H7 (cell line): ENCODE data around the gene TXN2. TPM values are rescaled to one million over a fixed set of nuclear protein-coding genes. Genes with fewer than 3 reads are reported as not detected.
"Not testable (repeated sequence)": the region's sequence is repeated elsewhere in the genome, so short reads cannot be mapped to it uniquely, and the experiment has no call there.

Experiments used
- DNase-seq: peaks from one replicate; pipeline ENCODE4 v3.0.0; 2012
- H3K27me3 ChIP-seq: 2 replicates; pipeline ENCODE4 v1.6.0; 2011; ENCODE audit warnings: mild to moderate bottlenecking, low read length; ENCODE audit not compliant: control insufficient read depth, insufficient read depth
- H3K36me3 ChIP-seq: replicated peaks from 2 replicates; pipeline ENCODE4 v1.5.1; 2011; ENCODE audit warnings: low read length; ENCODE audit not compliant: control insufficient read depth, insufficient read depth
- H3K4me3 ChIP-seq: 2 replicates; pipeline ENCODE4 v1.5.1; 2011; ENCODE audit warnings: low read depth, mild to moderate bottlenecking, control low read depth, low read length, moderate library complexity; ENCODE audit not compliant: insufficient read depth
- total RNA-seq: library from RNA; depleted of rRNA; stranded (reverse); fragments of >200 nt; shearing (Covaris generic); gene quantifications from 2 replicates; pipeline ENCODE4 v1.2.3, GENCODE V29; 2014; rRNA removed

TXN2 gene, protein sequence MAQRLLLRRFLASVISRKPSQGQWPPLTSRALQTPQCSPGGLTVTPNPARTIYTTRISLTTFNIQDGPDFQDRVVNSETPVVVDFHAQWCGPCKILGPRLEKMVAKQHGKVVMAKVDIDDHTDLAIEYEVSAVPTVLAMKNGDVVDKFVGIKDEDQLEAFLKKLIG
- total RNA-seq, result 22.4 and 29.8 TPM in 2 replicates

DNA sequence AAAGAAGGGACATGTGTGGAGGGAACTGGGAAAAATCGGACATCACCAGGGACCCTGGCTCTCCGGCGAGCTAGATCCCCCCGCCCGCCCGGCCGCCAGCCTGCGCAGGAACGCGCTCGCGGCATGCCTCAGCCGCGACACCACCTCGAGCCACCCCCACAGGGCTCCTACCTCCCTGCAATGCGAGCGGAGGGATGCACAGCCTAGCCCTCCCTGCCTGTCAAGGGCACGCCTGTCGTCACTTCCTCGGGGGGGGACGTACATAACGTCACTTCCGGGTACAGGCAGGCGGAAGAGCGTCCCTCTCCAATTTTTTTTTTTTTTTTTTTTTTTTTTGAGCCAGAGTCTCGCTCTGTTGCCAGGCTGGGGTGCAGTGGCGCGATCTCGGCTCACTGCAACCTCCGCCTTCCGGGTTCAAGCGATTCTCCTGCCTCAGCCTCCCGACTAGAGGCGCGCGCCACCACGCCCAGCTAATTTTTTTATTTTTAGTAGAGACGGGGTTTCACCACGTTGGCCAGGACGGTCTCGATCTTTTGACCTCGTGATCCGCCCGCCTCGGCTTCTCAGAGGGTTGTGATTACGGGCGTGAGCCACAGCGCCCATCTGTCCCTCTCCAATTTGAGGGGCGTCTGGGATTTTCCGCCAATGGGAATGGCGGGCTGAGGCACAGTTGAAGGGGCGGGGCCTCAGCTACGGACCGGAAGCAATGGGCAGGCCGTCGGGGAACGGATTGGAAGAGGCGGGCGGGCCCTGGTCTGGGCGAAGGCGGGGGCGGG is at the start of gene TXN2:
TSS of gene TXN2 (minus strand) at position 248 of the 776 bp plus-strand sequence. CDS start 803 bp downstream, outside the sequence.
- peaks cover 3% of the 10 kb centered on the region for H3K36me3 ChIP-seq
- peaks cover 2% of the 10 kb centered on the region; the same call in 1 of the 2 replicates for H3K27me3 ChIP-seq
- DNase-seq, result peak; percentile 98
- H3K4me3 ChIP-seq, result peak within 1 kb of the TSS; percentile 75

DNA sequence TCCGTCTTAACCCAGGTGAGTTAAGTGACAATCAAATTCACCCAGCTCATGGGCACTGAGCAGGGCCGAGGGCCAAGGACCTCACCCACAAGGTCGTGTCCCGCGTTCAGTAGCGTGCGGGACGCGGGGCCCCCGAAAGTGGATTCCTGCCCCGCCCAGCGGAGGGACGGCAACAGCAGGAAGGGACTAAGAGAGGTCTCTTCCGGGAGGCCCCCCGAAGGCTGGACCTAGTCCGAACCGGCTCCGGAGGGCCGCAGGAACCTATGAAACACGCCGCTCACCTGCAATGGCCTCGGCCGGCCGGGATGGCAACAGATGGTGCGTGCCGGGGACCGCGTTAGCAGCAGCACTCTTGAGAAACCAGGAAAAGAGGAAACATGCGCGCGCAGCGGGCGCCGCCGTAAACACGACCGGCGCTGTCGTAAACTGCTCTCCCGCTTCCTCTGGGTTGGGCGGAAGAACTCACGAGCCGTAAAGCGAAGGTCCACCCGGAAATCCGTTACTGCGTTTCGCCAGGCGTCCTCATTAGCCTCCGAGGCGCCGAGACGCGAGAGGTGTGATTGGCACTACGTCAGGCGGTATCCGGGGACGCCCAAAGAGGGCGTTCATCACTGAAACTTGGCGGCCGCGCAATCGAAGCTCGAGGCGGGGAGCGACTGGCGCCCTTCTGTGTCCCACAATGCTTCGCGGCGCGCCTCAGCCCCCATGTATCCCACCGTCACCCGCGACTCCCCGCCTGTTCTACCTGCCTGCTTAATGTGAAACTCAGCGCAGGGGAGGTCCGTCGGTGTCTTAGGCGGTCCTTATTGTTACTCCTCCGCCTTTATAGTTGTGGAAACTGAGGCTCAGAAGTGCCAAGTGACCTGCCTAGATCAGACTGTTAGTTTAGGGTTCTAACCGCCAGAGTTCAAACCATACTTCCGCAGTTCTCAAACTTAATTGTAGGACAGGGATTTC is 47.6 kb upstream of the TXN2 start, which contains the start of gene EIF3D:
TSS of gene EIF3D (minus strand) at position 372 of the 957 bp plus-strand sequence. CDS start 3,045 bp downstream, outside the sequence.
- peak; percentile 93 for DNase-seq
- H3K4me3 ChIP-seq, result peak within 1 kb of the TSS; percentile 79
- no peaks in the 10 kb centered on the region for H3K27me3 ChIP-seq
- H3K36me3 ChIP-seq, result peaks cover 19% of the 10 kb centered on the region

DNA sequence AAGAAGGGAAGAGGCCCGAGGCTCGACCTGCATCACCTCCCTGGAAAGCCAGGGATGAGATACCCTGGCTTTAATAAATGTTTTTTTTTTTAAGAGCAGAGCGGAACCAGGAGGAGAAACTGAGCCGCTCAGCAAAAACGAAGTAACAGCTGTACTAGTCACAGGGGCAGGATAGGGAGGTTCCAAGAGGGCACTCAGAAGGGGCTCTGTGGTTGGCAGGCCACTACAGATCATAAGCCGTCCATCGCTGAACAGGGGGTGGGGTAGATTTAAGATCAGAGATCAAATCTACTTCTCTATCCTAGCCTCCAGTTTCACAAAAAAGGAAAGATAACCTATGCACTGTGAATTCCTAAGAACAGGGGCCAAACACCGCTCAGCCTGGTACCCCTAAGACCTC is 46.9 kb upstream of the TXN2 start:
- Histone ChIP-seq H3K4me3 (peak overlapping the region; percentile 79), H3K36me3 (peaks cover 27% of the 10 kb centered on the region), H3K27me3 (no peaks in the 10 kb centered on the region)
- DNase-seq, result peak; percentile 36

DNA sequence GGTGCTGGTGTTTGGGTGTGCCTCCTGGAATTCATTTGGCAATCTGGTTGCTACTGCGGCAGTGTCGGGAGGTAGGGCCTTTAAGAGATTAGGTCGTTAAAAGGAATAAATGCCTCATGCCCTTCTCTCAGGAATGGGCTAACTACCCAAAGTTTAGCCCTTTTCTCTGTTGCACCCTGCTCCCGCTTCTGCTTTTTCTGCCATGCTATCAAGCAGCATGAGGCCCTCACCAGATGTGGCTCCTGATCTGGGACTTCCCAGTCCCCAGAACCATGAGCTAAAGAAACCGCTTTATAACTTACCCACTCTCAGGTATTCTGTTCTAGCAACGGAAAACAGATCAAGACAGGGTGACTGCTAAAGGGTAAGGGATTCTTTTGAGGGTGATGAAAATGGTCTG is 41.2 kb upstream of the TXN2 start:
- peaks cover 70% of the 10 kb centered on the region for H3K36me3 ChIP-seq
- no peak for DNase-seq
- no peak overlapping the region for H3K4me3 ChIP-seq
- H3K27me3 ChIP-seq, result no peaks in the 10 kb centered on the region

DNA sequence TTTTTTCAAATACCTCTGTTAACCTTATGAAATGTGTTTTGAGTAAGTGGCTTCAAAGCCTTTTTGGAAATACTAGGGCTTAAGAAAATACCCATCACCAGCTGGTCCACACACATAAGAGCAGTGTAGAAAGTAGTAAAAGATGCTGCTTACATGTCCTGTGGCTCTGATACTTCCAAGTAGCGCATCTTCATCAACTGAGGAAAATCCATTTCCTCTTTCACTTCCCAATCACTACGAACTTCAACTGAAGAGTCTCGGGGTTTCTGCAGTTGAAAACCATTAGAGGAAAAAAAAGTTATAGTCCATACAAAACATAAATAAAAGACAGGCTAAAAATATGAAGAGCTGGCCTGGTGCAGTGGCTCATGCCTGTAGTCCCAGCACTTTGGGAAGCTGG is 39.0 kb upstream of the TXN2 start:
- no peak for DNase-seq
- H3K27me3 ChIP-seq, result no peaks in the 10 kb centered on the region
- no peak overlapping the region for H3K4me3 ChIP-seq
- peaks cover 81% of the 10 kb centered on the region for H3K36me3 ChIP-seq

DNA sequence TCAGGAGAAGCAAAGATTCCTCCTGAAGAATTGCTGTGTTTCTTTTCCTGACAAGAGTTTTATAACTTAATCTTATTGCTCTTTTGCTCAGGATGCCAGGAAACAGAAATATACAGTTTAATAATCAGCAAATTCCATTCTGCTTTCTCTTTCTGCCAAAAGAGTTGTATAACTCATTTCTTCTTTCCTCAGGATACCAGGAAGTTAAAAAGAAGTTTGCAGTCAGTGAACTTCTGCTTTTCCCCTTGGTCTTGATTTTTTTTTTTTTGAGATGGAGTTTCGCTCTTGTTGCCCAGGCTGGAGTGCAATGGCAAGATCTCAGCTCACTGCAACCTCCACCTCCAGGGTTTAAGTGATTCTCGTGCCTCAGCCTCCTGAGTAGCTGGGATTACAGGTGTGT is 38.5 kb upstream of the TXN2 start:
- not testable (repeated sequence) for DNase-seq, H3K27me3 ChIP-seq, H3K4me3 ChIP-seq
- peaks cover 83% of the 10 kb centered on the region for H3K36me3 ChIP-seq

DNA sequence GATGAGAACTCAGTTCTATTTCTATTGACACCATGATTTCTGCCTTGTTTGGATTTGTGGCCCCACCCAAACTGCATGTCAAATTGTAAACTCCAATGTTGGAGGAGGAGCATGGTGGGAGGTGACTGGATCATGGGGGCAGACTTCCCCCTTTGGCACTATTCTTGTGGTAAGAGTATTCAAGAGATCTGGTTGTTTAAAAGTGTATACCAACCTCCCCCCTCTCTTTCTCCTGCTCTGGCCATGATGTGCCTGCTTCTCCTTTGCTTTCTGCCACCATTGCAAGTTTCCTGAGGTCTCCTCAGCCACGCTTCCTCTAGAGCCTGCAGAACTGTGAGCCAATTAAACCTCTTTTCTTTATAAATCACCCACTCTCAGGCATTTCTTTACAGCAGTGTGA is 33.3 kb upstream of the TXN2 start:
- DNase-seq, result no peak
- H3K36me3 ChIP-seq, result peaks cover 79% of the 10 kb centered on the region
- no peak overlapping the region for H3K4me3 ChIP-seq
- no peaks in the 10 kb centered on the region for H3K27me3 ChIP-seq

DNA sequence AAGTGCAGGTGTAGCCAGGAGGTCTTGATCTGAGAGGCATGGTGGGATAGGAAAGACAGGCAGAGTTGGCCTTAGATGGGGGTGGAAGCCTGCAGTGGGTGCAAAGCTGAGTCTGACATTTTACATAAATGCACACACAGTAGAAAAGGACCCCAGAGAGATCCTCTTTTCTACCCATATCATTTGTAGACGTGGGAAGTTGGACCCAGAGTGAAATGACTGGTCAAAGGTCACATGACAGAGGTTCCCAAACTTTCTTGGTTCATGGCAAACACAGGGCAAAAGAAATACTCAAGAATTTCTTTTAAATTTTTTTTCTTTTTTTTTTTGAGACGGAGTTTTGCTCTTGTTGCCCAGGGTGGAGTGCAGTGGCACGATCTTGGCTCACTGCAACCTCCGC is 31.6 kb upstream of the TXN2 start:
- no peak overlapping the region for H3K4me3 ChIP-seq
- no peak for DNase-seq
- H3K27me3 ChIP-seq, result no peaks in the 10 kb centered on the region
- H3K36me3 ChIP-seq, result peaks cover 63% of the 10 kb centered on the region

DNA sequence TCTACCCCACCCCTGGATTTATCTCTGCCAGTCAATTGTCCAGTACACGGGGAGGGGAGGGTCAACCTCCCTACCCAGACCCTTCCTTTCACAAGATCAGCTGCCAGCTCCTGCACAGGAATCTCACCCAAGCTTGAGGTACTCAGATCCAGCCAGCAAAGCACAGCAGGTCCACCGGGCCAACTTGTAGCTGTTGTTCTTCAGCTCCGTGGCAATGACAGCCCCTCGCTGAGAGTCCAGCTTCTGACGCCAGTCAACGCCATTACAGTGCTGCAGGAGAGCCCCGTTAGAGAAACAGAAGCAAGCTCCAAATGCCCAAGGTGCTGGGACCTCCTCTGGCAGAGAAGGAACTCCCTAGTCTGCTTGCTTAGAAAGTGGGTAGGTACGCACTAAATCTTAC is 30.9 kb upstream of the TXN2 start:
- no peak for DNase-seq
- Histone ChIP-seq H3K36me3 (peaks cover 58% of the 10 kb centered on the region), H3K27me3 (peaks cover 2% of the 10 kb centered on the region; the same call in 1 of the 2 replicates), H3K4me3 (no peak overlapping the region)

DNA sequence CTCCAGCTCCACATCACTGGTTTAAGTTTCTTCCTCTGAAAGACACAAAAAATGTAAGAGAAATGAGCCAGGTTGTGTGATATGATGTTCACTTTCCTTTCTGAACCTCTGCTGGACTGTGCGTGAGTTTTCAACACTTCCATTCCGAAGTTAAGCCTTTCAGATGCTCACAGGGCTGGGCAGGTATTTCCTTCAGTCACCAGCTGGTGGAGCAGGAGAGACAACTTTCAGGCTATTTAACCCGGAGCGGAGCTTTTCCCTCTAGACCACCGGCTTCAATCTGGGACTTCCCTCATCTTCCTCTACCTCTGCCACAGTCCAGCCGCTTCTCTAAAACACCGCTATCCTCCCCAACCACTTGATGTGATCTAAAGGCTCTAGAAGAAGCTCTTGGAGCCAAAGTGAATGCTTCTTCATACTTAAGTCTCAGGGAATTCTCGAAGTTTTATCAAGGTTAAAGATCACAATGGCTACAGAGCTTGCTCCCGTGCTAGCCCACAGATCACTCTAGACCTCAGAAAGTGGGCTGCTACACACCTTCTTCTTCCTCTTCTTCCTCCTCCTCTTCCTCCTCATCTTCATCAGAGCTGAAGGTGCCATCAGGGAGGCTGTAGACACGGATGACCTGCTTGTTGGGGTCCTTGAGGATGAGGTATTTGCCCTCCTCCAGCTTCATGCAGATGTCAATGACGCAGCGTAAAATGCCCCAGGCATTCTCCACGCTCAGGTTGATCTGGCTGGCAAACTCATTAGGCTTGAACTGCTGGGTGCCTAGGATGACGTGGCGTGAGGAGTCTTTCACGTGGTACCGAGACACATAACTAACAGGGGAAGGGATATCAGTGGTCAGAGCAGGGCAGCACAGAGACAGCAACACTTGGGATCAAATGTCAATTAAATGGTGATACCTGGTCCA is 29.8 kb upstream of the TXN2 start:
- DNase-seq, result peak; percentile 84
- Histone ChIP-seq H3K36me3 (peaks cover 47% of the 10 kb centered on the region), H3K27me3 (peaks cover 2% of the 10 kb centered on the region; the same call in 1 of the 2 replicates), H3K4me3 (no peak overlapping the region)

DNA sequence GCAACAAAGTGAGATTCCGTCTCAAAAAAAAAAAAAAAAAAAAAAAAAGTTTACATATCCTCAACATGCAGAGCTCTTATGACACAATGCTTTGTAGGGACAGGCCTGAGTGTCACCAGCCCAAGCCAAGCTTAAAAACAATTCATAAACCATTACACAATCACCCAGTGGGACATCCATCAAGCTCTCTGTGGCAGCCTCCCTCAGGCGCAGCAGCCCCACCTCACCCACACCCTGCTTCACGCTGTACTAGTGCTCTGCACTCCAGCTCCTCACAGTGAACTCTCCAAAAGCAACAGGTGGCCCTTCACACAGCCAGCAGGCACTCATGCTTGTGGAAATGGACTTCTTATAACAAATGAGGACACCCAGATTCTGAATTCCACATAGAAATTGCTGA is 28.9 kb upstream of the TXN2 start:
- H3K36me3 ChIP-seq, result peaks cover 40% of the 10 kb centered on the region
- H3K4me3 ChIP-seq, result no peak overlapping the region
- peaks cover 2% of the 10 kb centered on the region; the same call in 1 of the 2 replicates for H3K27me3 ChIP-seq
- DNase-seq, result no peak

DNA sequence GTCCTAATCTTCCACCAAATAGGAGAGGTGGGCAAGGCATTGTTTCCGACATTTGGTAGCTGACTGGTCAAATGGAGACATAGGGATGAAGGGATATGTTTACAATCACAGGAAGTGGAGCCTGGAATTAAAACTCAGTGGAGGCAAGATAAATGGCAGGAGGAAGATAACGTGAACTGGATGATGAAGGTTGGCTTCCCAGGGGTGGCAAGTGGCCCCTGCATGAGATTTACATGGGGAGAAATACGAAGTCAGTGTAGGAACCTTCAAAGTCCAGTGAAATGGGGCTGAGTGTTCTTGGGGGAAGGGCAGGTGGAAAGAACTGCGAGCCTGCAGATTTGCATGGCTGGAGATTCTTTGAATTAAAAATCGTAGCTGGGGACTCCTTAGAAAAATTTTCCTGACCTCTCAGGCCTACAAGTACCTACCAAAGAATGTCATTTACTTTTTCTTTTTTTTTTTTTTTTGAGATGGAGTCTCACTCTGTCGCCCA is 26.1 kb upstream of the TXN2 start:
- Histone ChIP-seq H3K27me3 (peaks cover 2% of the 10 kb centered on the region; the same call in 1 of the 2 replicates), H3K36me3 (peaks cover 18% of the 10 kb centered on the region), H3K4me3 (no peak overlapping the region)
- no peak for DNase-seq
